ENCODE measurements around the gene MAP2K5.

Gene MAP2K5

GRCh38 chr15:67819636-67820035 is 277.1 kb downstream of the MAP2K5 start:
- H3K4me3 ChIP-seq (ENCODE audit: low read depth, low read length): no peak overlapping the region
- no peak for DNase-seq (ENCODE audit: low read depth)
- no peak for TF ChIP-seq CTCF (IDR thresholded peaks at IDR 0.05; ENCODE audit: control insufficient read depth, extremely low read depth, insufficient read depth)

- no peak for DNase-seq (ENCODE audit: low read depth)
- no peak overlapping the region for H3K4me3 ChIP-seq (ENCODE audit: low read depth, low read length)
Observed at GRCh38 chr15:67820122-67820991, 277.9 kb downstream of the MAP2K5 start.

GRCh38 chr15:67820992-67821783 is 278.7 kb downstream of the MAP2K5 start:
- no peak for TF ChIP-seq CTCF (IDR thresholded peaks at IDR 0.05; ENCODE audit: control insufficient read depth, extremely low read depth, insufficient read depth)
- DNase-seq (ENCODE audit: low read depth): no peak
- H3K4me3 ChIP-seq (ENCODE audit: low read depth, low read length): no peak overlapping the region

More at GRCh38 chr15:67820122-67820991, 277.9 kb downstream of the MAP2K5 start:
- no peak for TF ChIP-seq CTCF (IDR thresholded peaks at IDR 0.05; ENCODE audit: control insufficient read depth, extremely low read depth, insufficient read depth)

GRCh38 chr15:67821784-67822440 is 279.4 kb downstream of the MAP2K5 start:
- H3K4me3 ChIP-seq (ENCODE audit: low read depth, low read length): no peak overlapping the region
- DNase-seq (ENCODE audit: low read depth): no peak
- no peak for TF ChIP-seq CTCF (IDR thresholded peaks at IDR 0.05; ENCODE audit: control insufficient read depth, extremely low read depth, insufficient read depth)

GRCh38 chr15:67822537-67823313 is 280.2 kb downstream of the MAP2K5 start:
- no peak overlapping the region for H3K4me3 ChIP-seq (ENCODE audit: low read depth, low read length)
- no peak for TF ChIP-seq CTCF (IDR thresholded peaks at IDR 0.05; ENCODE audit: control insufficient read depth, extremely low read depth, insufficient read depth)
- no peak for DNase-seq (ENCODE audit: low read depth)

All from LNCaP clone FGC (cell line).